A549 (cell line): Measurements from ENCODE around the gene FOXP3. TPM values are rescaled to one million over a fixed set of nuclear protein-coding genes. Genes with fewer than 3 reads are reported as not detected.

ENCODE experiments used
- ATAC-seq, 2 experiments: fragments of 200-7000 bp in 1 of 2; fragments of >200 bp in 1 of 2; cut with Nextera tagmentation in 1 of 2; cut with Tn5 transposase in 1 of 2; 3 replicates each; pipeline versions ENCODE4 v1.8.0 to v1.9.1; 2018 to 2020; ENCODE audit warnings: mild to moderate bottlenecking in 1 of 2, moderate library complexity in 1 of 2
- CTCF ChIA-PET: fragments of 300-600 bp; sonication (Branson Sonifier 250); formaldehyde crosslinking; extraction: SDS; loops from one replicate; lab custom pipeline; 2021; ENCODE audit warnings: antibody characterized with exemption, inconsistent platforms; lab: Yijun Ruan, JAX
- POLR2A ChIA-PET: fragments of 350-600 bp; formaldehyde crosslinking; extraction: SDS; loops from one replicate; lab custom pipeline; 2021; ENCODE audit warnings: antibody characterized with exemption, inconsistent platforms; lab: Yijun Ruan, JAX
- DNase-seq, 2 experiments: peaks; one replicate each; pipeline versions ENCODE4 v3.0.0 to v3.0.0-alpha.2; 2011 to 2016; ENCODE audit warnings: low read depth in 1 of 2, low spot score in 1 of 2
- FAIRE-seq: peaks from 2 replicates; lab custom pipeline; 2011; peaks lifted over from hg19 to GRCh38; lab: Jason Lieb, UNC
- H3K27ac ChIP-seq, 2 experiments: fragments of >200 bp; sonication (Bioruptor Twin); formaldehyde crosslinking; 3 replicates each; pipeline ENCODE4 v1.5.1; 2016 to 2017
- H3K4me1 ChIP-seq: fragments of >200 bp; sonication (Bioruptor Twin); formaldehyde crosslinking; 3 replicates; pipeline ENCODE4 v1.6.1; 2016
- H3K4me2 ChIP-seq: fragments of >200 bp; sonication (Bioruptor Twin); formaldehyde crosslinking; 3 replicates; pipeline ENCODE4 v1.6.1; 2016
- H3K4me3 ChIP-seq: fragments of >200 bp; sonication (Bioruptor Twin); formaldehyde crosslinking; 3 replicates; pipeline ENCODE4 v1.5.1; 2016
- H3K9me3 ChIP-seq: fragments of >200 bp; sonication (Bioruptor Twin); formaldehyde crosslinking; 3 replicates; pipeline ENCODE4 v1.6.1; 2016
- CBX8 ChIP-seq: fragments of 200-600 bp; sonication (generic); IDR thresholded peaks from 2 replicates; pipeline ENCODE4 v1.6.1; 2016
- CHD2 ChIP-seq: fragments of 150-350 bp; IDR thresholded peaks from 2 replicates; pipeline ENCODE4 v1.6.1; 2014; ENCODE audit warnings: low read length; ENCODE audit not compliant: partially characterized antibody
- EHMT2 ChIP-seq: fragments of 200-600 bp; sonication (generic); IDR thresholded peaks from 2 replicates; pipeline ENCODE4 v1.6.1; 2016; ENCODE audit warnings: antibody characterized with exemption, low read depth, mild to moderate bottlenecking, moderate library complexity
- ESRRA ChIP-seq: fragments of 150-350 bp; IDR thresholded peaks from 2 replicates; pipeline ENCODE4 v1.6.1; 2014; ENCODE audit warnings: mild to moderate bottlenecking, low read length, borderline replicate concordance
- FOSL2 ChIP-seq, 2 experiments: fragments of 450-650 bp in 1 of 2; fragments of >200 bp in 1 of 2; sonication (Bioruptor Twin) in 1 of 2; formaldehyde crosslinking; IDR thresholded peaks; 2 replicates each; pipeline versions ENCODE4 v1.5.0 to v1.6.1; 2016 to 2020; ENCODE audit warnings: mild to moderate bottlenecking in 1 of 2, moderate library complexity in 1 of 2
- FOXS1 ChIP-seq: fragments of 250-450 bp; sonication (Bioruptor Pico); IDR thresholded peaks from 2 replicates; pipeline ENCODE4 v1.5.0; 2020; ENCODE audit warnings: mild to moderate bottlenecking, moderate library complexity
- HOXA7 ChIP-seq: fragments of 250-450 bp; sonication (Bioruptor Pico); IDR thresholded peaks from 2 replicates; pipeline ENCODE4 v1.5.0; 2020; ENCODE audit warnings: mild to moderate bottlenecking, moderate library complexity
- HOXB5 ChIP-seq: fragments of 250-450 bp; sonication (Bioruptor Pico); IDR thresholded peaks from 2 replicates; pipeline ENCODE4 v1.5.0; 2020; ENCODE audit warnings: mild to moderate bottlenecking, moderate library complexity
- JUN ChIP-seq, 2 experiments: fragments of >200 bp; sonication (Bioruptor Twin); formaldehyde crosslinking; IDR thresholded peaks; 2 replicates in 1 of 2; 3 replicates in 1 of 2; pipeline ENCODE4 v1.6.1; 2016 to 2017
- KDM5A ChIP-seq: fragments of 200-600 bp; sonication (generic); IDR thresholded peaks from 2 replicates; pipeline ENCODE4 v1.6.1; 2016; ENCODE audit warnings: antibody characterized with exemption, mild to moderate bottlenecking
- NFE2L2 ChIP-seq: fragments of 150-350 bp; conservative IDR thresholded peaks from 2 replicates; pipeline ENCODE4 v1.6.1; 2014; ENCODE audit warnings: low read length
- RCOR1 ChIP-seq: fragments of 150-350 bp; IDR thresholded peaks from 2 replicates; pipeline ENCODE4 v1.6.1; 2014; ENCODE audit warnings: antibody characterized with exemption, low read length, low read depth
- RFX5 ChIP-seq: fragments of 450-650 bp; IDR thresholded peaks from 2 replicates; pipeline ENCODE4 v1.7.1; 2014; ENCODE audit warnings: antibody characterized with exemption, mild to moderate bottlenecking, moderate library complexity
- SMC3 ChIP-seq: fragments of >200 bp; sonication (Bioruptor Twin); formaldehyde crosslinking; IDR thresholded peaks from 3 replicates; pipeline ENCODE4 v1.6.1; 2018; ENCODE audit warnings: inconsistent platforms
- SREBF2 ChIP-seq: fragments of 450-650 bp; IDR thresholded peaks from 2 replicates; pipeline ENCODE4 v1.6.1; 2014; ENCODE audit warnings: mild to moderate bottlenecking, moderate library complexity
- ZFP36 ChIP-seq: fragments of 450-650 bp; IDR thresholded peaks from 2 replicates; pipeline ENCODE4 v1.6.1; 2014; ENCODE audit warnings: borderline replicate concordance; ENCODE audit not compliant: partially characterized antibody
- WGBS: methylation state at CpG from one replicate; pipeline ENCODE4 v1.1.6; 2017; ENCODE audit errors: missing lambda C conversion rate; 5-methylcytosine and 5-hydroxymethylcytosine counted together
- polyA plus RNA-seq, 4 experiments: library from polyadenylated mRNA; depleted of rRNA in 3 of 4; stranded (reverse); fragments of >200 nt; fragmentation: RNase III in 1 of 4; extraction: RNeasy Plus Mini Kit Qiagen cat#74134 plus additional on column Dnase treatment in 1 of 4; gene quantifications; 2 replicates in 3 of 4; 3 replicates in 1 of 4; pipeline ENCODE4 v1.2.3, GENCODE V29; 2011 to 2017
- TF ChIP-seq, protein P1 (sequence below): fragments of 450-650 bp; IDR thresholded peaks from 2 replicates; pipeline ENCODE4 v1.6.1; 2014; ENCODE audit warnings: antibody characterized with exemption
- TF ChIP-seq, protein P2 (sequence below): fragments of 250-450 bp; sonication (Bioruptor Pico); IDR thresholded peaks from 2 replicates; pipeline ENCODE4 v1.5.0; 2020; ENCODE audit warnings: low read depth, mild to moderate bottlenecking, moderate library complexity
- TF ChIP-seq, protein P3 (sequence below): fragments of 200-600 bp; sonication (generic); IDR thresholded peaks from 2 replicates; pipeline ENCODE4 v1.6.1; 2016; ENCODE audit warnings: antibody characterized with exemption, mild to moderate bottlenecking, moderate library complexity
- TF ChIP-seq, protein P4 (sequence below): IDR thresholded peaks from 2 replicates; pipeline ENCODE4 v1.6.1; 2012

Gene FOXP3
- polyA plus RNA-seq, 2 of the 4 experiments (the other 2 are of a cell fraction) = 0.04 to 0.13 TPM

DNA sequence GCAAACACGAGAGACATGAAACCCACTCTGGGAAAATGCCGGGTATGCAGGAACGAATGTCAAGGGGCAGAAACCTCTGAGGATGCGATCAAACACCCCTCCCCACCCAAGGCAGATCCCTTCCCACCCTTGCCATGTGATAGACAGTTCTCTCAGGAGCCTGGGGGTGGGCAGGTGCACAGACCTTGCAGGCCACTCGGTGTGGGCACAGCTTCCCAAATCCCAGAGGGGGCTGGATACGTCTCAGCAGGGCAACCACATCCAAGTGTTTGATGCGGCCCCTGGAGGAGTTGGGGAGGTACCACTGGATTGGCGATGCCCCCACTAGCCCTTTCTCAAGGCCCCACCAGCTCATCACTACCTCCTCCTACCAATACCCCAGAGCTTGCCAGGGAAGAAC lies 54.1 kb downstream of the FOXP3 start:
- H3K4me1 ChIP-seq = no peaks in the 10 kb centered on the region
- H3K9me3 ChIP-seq = no peaks in the 10 kb centered on the region
- DNase-seq (no peak), FAIRE-seq (no peak), ATAC-seq (no peak)
- H3K4me3 ChIP-seq = no peak overlapping the region
- ChIA-PET POLR2A (no interaction called here), CTCF (no interaction called here)
- WGBS = 6% methylated on average over 3 of the region's 8 CpGs
- no peak overlapping the region for H3K27ac ChIP-seq
- H3K4me2 ChIP-seq = no peak overlapping the region
- TF ChIP-seq RFX5 (no peak), FOSL2 (IDR thresholded peaks at IDR 0.05) (no peak), FOSL2 (CRISPR knock-in tag; IDR thresholded peaks at IDR 0.05) (no peak), CHD2 (no peak), HOXB5 (CRISPR knock-in tag) (no peak), EHMT2 (no peak), JUN (IDR thresholded peaks at IDR 0.05) (no peak), HOXA7 (CRISPR knock-in tag) (no peak), ZFP36 (no peak), NFE2L2 (no peak), SREBF2 (no peak), FOXS1 (CRISPR knock-in tag) (no peak), CBX8 (no peak), SMC3 (no peak)
- TF ChIP-seq, protein P1, sequence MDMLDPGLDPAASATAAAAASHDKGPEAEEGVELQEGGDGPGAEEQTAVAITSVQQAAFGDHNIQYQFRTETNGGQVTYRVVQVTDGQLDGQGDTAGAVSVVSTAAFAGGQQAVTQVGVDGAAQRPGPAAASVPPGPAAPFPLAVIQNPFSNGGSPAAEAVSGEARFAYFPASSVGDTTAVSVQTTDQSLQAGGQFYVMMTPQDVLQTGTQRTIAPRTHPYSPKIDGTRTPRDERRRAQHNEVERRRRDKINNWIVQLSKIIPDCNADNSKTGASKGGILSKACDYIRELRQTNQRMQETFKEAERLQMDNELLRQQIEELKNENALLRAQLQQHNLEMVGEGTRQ = no peak
- TF ChIP-seq, protein P2, sequence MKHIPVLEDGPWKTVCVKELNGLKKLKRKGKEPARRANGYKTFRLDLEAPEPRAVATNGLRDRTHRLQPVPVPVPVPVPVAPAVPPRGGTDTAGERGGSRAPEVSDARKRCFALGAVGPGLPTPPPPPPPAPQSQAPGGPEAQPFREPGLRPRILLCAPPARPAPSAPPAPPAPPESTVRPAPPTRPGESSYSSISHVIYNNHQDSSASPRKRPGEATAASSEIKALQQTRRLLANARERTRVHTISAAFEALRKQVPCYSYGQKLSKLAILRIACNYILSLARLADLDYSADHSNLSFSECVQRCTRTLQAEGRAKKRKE = no peak
- TF ChIP-seq, protein P3, sequence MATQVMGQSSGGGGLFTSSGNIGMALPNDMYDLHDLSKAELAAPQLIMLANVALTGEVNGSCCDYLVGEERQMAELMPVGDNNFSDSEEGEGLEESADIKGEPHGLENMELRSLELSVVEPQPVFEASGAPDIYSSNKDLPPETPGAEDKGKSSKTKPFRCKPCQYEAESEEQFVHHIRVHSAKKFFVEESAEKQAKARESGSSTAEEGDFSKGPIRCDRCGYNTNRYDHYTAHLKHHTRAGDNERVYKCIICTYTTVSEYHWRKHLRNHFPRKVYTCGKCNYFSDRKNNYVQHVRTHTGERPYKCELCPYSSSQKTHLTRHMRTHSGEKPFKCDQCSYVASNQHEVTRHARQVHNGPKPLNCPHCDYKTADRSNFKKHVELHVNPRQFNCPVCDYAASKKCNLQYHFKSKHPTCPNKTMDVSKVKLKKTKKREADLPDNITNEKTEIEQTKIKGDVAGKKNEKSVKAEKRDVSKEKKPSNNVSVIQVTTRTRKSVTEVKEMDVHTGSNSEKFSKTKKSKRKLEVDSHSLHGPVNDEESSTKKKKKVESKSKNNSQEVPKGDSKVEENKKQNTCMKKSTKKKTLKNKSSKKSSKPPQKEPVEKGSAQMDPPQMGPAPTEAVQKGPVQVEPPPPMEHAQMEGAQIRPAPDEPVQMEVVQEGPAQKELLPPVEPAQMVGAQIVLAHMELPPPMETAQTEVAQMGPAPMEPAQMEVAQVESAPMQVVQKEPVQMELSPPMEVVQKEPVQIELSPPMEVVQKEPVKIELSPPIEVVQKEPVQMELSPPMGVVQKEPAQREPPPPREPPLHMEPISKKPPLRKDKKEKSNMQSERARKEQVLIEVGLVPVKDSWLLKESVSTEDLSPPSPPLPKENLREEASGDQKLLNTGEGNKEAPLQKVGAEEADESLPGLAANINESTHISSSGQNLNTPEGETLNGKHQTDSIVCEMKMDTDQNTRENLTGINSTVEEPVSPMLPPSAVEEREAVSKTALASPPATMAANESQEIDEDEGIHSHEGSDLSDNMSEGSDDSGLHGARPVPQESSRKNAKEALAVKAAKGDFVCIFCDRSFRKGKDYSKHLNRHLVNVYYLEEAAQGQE = no peak
- TF ChIP-seq, protein P4, sequence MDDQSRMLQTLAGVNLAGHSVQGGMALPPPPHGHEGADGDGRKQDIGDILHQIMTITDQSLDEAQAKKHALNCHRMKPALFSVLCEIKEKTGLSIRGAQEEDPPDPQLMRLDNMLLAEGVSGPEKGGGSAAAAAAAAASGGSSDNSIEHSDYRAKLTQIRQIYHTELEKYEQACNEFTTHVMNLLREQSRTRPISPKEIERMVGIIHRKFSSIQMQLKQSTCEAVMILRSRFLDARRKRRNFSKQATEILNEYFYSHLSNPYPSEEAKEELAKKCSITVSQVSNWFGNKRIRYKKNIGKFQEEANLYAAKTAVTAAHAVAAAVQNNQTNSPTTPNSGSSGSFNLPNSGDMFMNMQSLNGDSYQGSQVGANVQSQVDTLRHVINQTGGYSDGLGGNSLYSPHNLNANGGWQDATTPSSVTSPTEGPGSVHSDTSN = no peak

DNA sequence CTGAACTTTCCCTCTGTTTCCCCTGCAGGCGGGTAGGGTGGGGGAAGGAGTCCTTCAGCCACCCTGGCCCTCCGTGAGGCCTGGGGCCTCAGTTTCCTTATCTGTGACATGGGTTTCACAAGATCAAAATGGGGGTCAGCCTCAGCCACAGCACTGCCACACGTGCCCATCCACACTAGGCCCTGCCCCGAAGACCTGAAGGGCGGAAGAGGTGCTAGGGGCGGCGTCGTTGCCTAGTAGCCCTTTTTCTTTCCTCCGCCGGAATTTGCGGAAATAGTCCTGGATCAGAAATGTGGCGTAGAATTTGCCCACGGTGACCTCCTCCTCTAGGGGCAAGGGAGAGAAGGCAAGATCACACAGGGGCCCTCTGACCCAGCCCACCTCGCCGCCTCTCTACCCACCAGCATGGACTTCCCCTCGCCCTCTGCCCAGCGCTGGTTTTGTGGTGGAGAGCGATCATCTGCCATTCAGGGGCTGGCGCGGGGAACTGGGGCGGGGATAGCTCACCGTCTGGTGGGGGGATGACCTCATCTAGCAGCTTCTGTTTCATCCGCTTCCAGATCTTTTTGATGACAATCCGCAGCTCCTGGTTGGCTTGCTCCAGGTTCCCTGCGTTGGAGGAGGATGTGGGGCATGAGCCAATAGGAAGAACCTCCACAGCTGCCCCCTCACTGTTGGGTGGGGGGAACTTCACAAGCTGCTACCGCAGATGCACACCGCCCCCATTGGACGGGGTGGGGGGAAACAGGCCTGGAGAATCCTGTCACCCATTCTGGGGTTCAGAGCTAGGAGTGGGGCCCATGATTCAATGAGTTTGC lies 54.9 kb downstream of the FOXP3 start:
- no peak for ATAC-seq
- FAIRE-seq = no peak
- Histone ChIP-seq H3K4me1 (no peaks in the 10 kb centered on the region), H3K4me2 (no peak overlapping the region), H3K4me3 (no peak overlapping the region), H3K9me3 (no peaks in the 10 kb centered on the region), H3K27ac (no peak overlapping the region)
- ChIA-PET CTCF (interaction anchor here (0.9 kb wide), 1 partner anchor 17 kb away, joined by 3 read pairs; no protein-coding TSS in a partner anchor), POLR2A (no interaction called here)
- DNase-seq = no peak
- TF ChIP-seq RFX5 = no peak
- no peak for TF ChIP-seq SREBF2
- TF ChIP-seq RCOR1 = no peak
- TF ChIP-seq ESRRA = no peak
- no peak for TF ChIP-seq ZFP36
- no peak for TF ChIP-seq KDM5A
- 55% methylated on average over 10 of the region's 28 CpGs for WGBS
